Tibial nerve (tissue), 4 donors: ENCODE measurements around the gene CTH. TPM values are rescaled to one million over a fixed set of nuclear protein-coding genes. Genes with fewer than 3 reads are reported as not detected.

Experiments
- small RNA-seq: library from RNA; depleted of rRNA; stranded (forward); fragments of <200 nt; gene quantifications from one replicate; pipeline ENCODE3, GENCODE V24; 2016
- total RNA-seq, 4 donors: library from RNA; depleted of rRNA; stranded (reverse); fragments of >200 nt; gene quantifications; one replicate each; pipeline ENCODE4 v1.1.0, GENCODE V29; 2016

The CTH gene
- total RNA-seq, 4 donors from 2014 or later = 5.7 to 12.2 (median 9.4) TPM

Small RNAs within 50 kb of the gene (small RNA-seq; reads per million reads assigned to genes)
- not detected for gene RF00017

Other genes with a start within 250 kb of the CTH start
- gene LRRC40, start 205.7 kb upstream of the CTH start, total RNA-seq = 10 to 100 TPM in 3 of 4 donors, 1 to 10 TPM in 1; 8.2 to 14.2 (median 10.2) TPM
- 100 to 1,000 TPM; 179 to 306 (median 204) TPM for gene SRSF11, start 189.9 kb upstream of the CTH start, total RNA-seq
- gene ANKRD13C, start 56.5 kb upstream of the CTH start, total RNA-seq = 10 to 100 TPM; 37.0 to 42.9 (median 38.1) TPM